PC-9 (cell line): Measurements from ENCODE around the gene NKIRAS1. TPM values are rescaled to one million over a fixed set of nuclear protein-coding genes. Genes with fewer than 3 reads are reported as not detected.

Experiments used
- BruUV-seq: library from RNA; stranded (reverse); fragments of 400-500 nt; replicated peaks from 2 replicates; lab custom pipeline; 2021; lab: Mats Ljungman, UMichigan
- CTCF ChIA-PET: fragments of 300-600 bp; sonication (Branson Sonifier 250); formaldehyde crosslinking; loops from one replicate; lab custom pipeline; 2022; ENCODE audit warnings: antibody characterized with exemption; lab: Charles Lee
- POLR2A ChIA-PET: fragments of 300-600 bp; sonication (Branson Sonifier 250); formaldehyde crosslinking; loops from one replicate; lab custom pipeline; 2022; ENCODE audit warnings: antibody characterized with exemption; ENCODE audit not compliant: unreplicated experiment; lab: Charles Lee
- DNase-seq, 2 experiments: peaks; one replicate each; pipeline versions ENCODE4 v3.0.0 to v3.0.0-alpha.2; 2015 to 2022; ENCODE audit warnings: mixed read lengths in 1 of 2
- H2AFZ ChIP-seq: fragments of 200-600 bp; sonication (generic); 2 replicates; pipeline ENCODE4 v1.8.1; 2017; ENCODE audit warnings: antibody characterized with exemption
- H3F3A ChIP-seq: fragments of 200-600 bp; sonication (generic); 2 replicates; pipeline ENCODE4 v1.8.1; 2017; ENCODE audit warnings: antibody characterized with exemption, mild to moderate bottlenecking, low read depth; ENCODE audit not compliant: insufficient read depth
- H3K27ac ChIP-seq: fragments of 200-600 bp; sonication (generic); 2 replicates; pipeline ENCODE4 v1.6.1; 2016; ENCODE audit warnings: mixed run types
- H3K27me3 ChIP-seq: fragments of 200-600 bp; sonication (generic); 2 replicates; pipeline ENCODE4 v1.6.1; 2016; ENCODE audit warnings: low read depth, mixed run types; ENCODE audit not compliant: insufficient read depth
- H3K36me3 ChIP-seq: fragments of 200-600 bp; sonication (generic); 2 replicates; pipeline ENCODE4 v1.6.1; 2016; ENCODE audit warnings: low read depth, mixed run types
- H3K4me1 ChIP-seq: fragments of 200-600 bp; sonication (generic); replicated peaks from 2 replicates; pipeline ENCODE4 v1.6.1; 2016; ENCODE audit warnings: mixed run types; ENCODE audit not compliant: insufficient read depth
- H3K4me2 ChIP-seq: fragments of 200-600 bp; sonication (generic); 2 replicates; pipeline ENCODE4 v1.6.1; 2017; ENCODE audit warnings: mixed run types
- H3K4me3 ChIP-seq: fragments of 200-600 bp; sonication (generic); 2 replicates; pipeline ENCODE4 v1.6.1; 2016; ENCODE audit warnings: mixed run types
- H3K79me2 ChIP-seq: fragments of 200-600 bp; sonication (generic); 2 replicates; pipeline ENCODE4 v1.6.1; 2017; ENCODE audit warnings: low read depth, mixed run types
- H3K9me2 ChIP-seq: fragments of 200-600 bp; sonication (generic); 2 replicates; pipeline ENCODE4 v1.8.1; 2017; ENCODE audit warnings: mild to moderate bottlenecking; ENCODE audit not compliant: insufficient read depth
- H3K9me3 ChIP-seq: fragments of 200-600 bp; sonication (generic); 2 replicates; pipeline ENCODE4 v1.8.1; 2016; ENCODE audit warnings: low read depth; ENCODE audit not compliant: insufficient read depth
- H4K20me1 ChIP-seq: fragments of 200-600 bp; sonication (generic); 2 replicates; pipeline ENCODE4 v1.8.1; 2017; ENCODE audit not compliant: insufficient read depth
- EZH2 ChIP-seq: fragments of 200-600 bp; sonication (generic); IDR thresholded peaks from 2 replicates; pipeline ENCODE4 v1.8.0; 2017; ENCODE audit warnings: antibody characterized with exemption, low read depth
- intact Hi-C: fragments of 100-400 bp; cut with micrococcal nuclease; formaldehyde crosslinking; loops from one replicate; pipeline ENCODE4 v1.10.0; 2022; ENCODE audit not compliant: unreplicated experiment
- total RNA-seq: library from RNA; stranded (reverse); gene quantifications from 2 replicates; pipeline ENCODE4 v1.2.3, GENCODE V29; 2021
- TF ChIP-seq, protein P1 (sequence below): fragments of 200-600 bp; sonication (generic); conservative IDR thresholded peaks from 2 replicates; pipeline ENCODE4 v1.6.1; 2017; ENCODE audit warnings: mixed run types, antibody characterized with exemption, mild to moderate bottlenecking, moderate library complexity

Gene NKIRAS1
- total RNA-seq, 1 experiment from 2014 or later: 8.6 TPM

DNA sequence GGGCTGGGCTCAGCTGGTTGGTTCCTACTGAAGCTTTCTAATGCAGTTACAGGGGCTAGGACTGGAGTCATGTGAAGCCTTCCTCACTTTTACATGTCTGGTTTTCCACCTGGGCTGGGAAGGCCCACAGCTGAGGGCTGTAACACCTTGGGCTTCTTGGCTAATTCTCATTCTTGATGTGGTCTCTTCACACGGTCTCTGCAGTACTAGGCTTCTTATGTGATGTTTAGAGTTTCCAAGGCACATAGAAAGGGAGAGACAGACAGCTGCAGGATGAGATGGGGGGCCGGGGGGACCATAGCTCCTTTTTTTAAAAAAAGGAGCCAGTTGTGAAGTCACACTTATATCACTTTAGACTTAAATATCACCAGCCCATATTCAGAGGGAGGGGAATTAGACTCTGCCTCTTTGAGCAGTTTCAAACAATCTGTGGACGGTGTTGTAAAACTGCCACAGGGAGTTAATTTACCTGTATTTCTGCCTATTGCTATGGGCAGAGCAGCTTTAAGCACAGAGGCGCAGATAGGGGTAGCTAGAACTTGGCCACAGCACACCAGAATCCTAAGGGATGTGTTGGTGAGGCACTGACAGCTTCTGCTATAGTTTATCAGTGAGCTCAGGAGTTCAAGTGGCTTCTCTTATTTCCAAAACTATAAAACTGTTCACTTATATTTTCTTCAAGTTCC is 46.7 kb downstream of the NKIRAS1 start:
- POLR2A ChIA-PET: interaction anchor here (0.6 kb wide), 1 partner anchor 666 kb away, joined by 3 read pairs; no protein-coding TSS in a partner anchor
- Histone ChIP-seq H3K27ac (no peak overlapping the region), H3K79me2 (peaks cover 74% of the 10 kb centered on the region), H2AFZ (no peak overlapping the region), H4K20me1 (peaks cover 54% of the 10 kb centered on the region), H3K4me3 (no peak overlapping the region), H3K9me3 (no peaks in the 10 kb centered on the region), H3K9me2 (no peaks in the 10 kb centered on the region), H3K36me3 (no peaks in the 10 kb centered on the region; the same call in 1 of the 2 replicates), H3K27me3 (no peaks in the 10 kb centered on the region), H3K4me2 (no peak overlapping the region), H3F3A (peaks cover 26% of the 10 kb centered on the region), H3K4me1 (peaks cover 39% of the 10 kb centered on the region)
- TF ChIP-seq, protein P1, sequence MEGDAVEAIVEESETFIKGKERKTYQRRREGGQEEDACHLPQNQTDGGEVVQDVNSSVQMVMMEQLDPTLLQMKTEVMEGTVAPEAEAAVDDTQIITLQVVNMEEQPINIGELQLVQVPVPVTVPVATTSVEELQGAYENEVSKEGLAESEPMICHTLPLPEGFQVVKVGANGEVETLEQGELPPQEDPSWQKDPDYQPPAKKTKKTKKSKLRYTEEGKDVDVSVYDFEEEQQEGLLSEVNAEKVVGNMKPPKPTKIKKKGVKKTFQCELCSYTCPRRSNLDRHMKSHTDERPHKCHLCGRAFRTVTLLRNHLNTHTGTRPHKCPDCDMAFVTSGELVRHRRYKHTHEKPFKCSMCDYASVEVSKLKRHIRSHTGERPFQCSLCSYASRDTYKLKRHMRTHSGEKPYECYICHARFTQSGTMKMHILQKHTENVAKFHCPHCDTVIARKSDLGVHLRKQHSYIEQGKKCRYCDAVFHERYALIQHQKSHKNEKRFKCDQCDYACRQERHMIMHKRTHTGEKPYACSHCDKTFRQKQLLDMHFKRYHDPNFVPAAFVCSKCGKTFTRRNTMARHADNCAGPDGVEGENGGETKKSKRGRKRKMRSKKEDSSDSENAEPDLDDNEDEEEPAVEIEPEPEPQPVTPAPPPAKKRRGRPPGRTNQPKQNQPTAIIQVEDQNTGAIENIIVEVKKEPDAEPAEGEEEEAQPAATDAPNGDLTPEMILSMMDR: no peak
- TF ChIP-seq EZH2: no peak
- no TSS peak for BruUV-seq
- intact Hi-C loops: no loop called here
- DNase-seq: no peak
- CTCF ChIA-PET: no interaction called here

DNA sequence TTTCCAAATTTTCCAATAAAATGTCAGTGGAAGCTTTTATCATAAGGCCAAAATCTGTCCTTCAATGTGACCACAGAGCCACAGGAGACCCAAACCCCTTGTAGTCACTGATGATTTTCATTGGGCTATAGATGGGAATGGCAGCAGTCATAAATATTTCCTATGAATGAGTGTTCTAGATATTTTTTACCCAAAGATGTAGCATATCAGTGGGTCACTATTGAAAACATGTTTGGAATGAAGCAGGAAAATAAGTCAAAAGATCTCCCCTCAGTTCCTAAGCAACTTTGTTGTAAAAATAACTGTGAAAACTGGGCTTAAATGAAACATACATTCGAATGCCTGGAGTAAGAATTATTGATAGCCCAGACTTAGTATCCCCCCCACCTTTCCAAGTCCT is 49.0 kb downstream of the NKIRAS1 start:
- no peak for DNase-seq
- H3K4me2 ChIP-seq: no peak overlapping the region
- peaks cover 27% of the 10 kb centered on the region for H3F3A ChIP-seq
- no peak overlapping the region for H2AFZ ChIP-seq
- ChIA-PET POLR2A (no interaction called here), CTCF (interaction anchor here (0.7 kb wide), 1 partner anchor 1304 kb away, joined by 9 read pairs; no protein-coding TSS in a partner anchor)
- no peak for TF ChIP-seq EZH2
- TF ChIP-seq, protein P1: no peak
- no peaks in the 10 kb centered on the region; the same call in 1 of the 2 replicates for H3K9me3 ChIP-seq
- no TSS peak for BruUV-seq
- H3K36me3 ChIP-seq: no peaks in the 10 kb centered on the region; the same call in 1 of the 2 replicates
- H3K27ac ChIP-seq: no peak overlapping the region
- H4K20me1 ChIP-seq: peaks cover 62% of the 10 kb centered on the region
- no peaks in the 10 kb centered on the region for H3K27me3 ChIP-seq
- intact Hi-C loops: loop anchor here (2.0 kb wide), 1 partner anchor 127 kb away; no protein-coding TSS in a partner anchor
- no peak overlapping the region for H3K4me3 ChIP-seq
- no peaks in the 10 kb centered on the region for H3K9me2 ChIP-seq
- peaks cover 74% of the 10 kb centered on the region for H3K79me2 ChIP-seq
- H3K4me1 ChIP-seq: peaks cover 31% of the 10 kb centered on the region

DNA sequence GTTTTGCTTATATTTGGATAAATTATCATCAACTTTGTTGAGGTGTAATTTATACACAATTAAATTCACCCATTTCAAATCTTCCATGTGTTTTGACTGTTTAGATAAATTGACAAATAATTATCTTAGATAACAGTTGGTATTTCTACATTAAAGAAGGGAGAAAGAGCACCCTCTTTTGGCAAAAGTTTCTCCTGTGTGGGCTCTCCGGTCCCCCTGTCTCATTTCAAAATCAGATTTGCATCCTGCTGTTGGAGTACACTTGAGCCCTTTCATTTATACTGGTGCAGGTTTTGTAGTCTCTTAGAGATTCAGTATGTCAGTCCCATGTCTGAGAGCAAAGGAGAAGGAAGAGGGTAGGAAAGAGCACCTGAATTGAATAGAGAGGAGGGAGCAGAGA is 49.4 kb downstream of the NKIRAS1 start:
- no TSS peak for BruUV-seq
- CTCF ChIA-PET: no interaction called here
- POLR2A ChIA-PET: no interaction called here
- no peaks in the 10 kb centered on the region; the same call in 1 of the 2 replicates for H3K36me3 ChIP-seq
- H3K4me2 ChIP-seq: no peak overlapping the region
- no peak overlapping the region for H2AFZ ChIP-seq
- no peaks in the 10 kb centered on the region; the same call in 1 of the 2 replicates for H3K9me3 ChIP-seq
- intact Hi-C loops: loop anchor here (2.0 kb wide), 1 partner anchor 127 kb away; no protein-coding TSS in a partner anchor
- no peak overlapping the region for H3K27ac ChIP-seq
- peaks cover 24% of the 10 kb centered on the region for H3F3A ChIP-seq
- H3K27me3 ChIP-seq: no peaks in the 10 kb centered on the region
- no peak for DNase-seq
- no peak overlapping the region for H3K4me3 ChIP-seq
- peaks cover 79% of the 10 kb centered on the region for H3K79me2 ChIP-seq
- peaks cover 66% of the 10 kb centered on the region for H4K20me1 ChIP-seq
- H3K4me1 ChIP-seq: peaks cover 30% of the 10 kb centered on the region
- H3K9me2 ChIP-seq: no peaks in the 10 kb centered on the region
- no peak for TF ChIP-seq EZH2
- TF ChIP-seq, protein P1: no peak
